A549 (cell line): Measurements from ENCODE around the gene ARHGAP18. TPM values are rescaled to one million over a fixed set of nuclear protein-coding genes. Genes with fewer than 3 reads are reported as not detected.

Experiments
- ATAC-seq, 2 experiments: fragments of 200-7000 bp in 1 of 2; fragments of >200 bp in 1 of 2; cut with Nextera tagmentation in 1 of 2; cut with Tn5 transposase in 1 of 2; 3 replicates each; pipeline versions ENCODE4 v1.8.0 to v1.9.1; 2018 to 2020; ENCODE audit warnings: mild to moderate bottlenecking in 1 of 2, moderate library complexity in 1 of 2
- CTCF ChIA-PET: fragments of 300-600 bp; sonication (Branson Sonifier 250); formaldehyde crosslinking; extraction: SDS; loops from one replicate; lab custom pipeline; 2021; ENCODE audit warnings: antibody characterized with exemption, inconsistent platforms; lab: Yijun Ruan, JAX
- POLR2A ChIA-PET: fragments of 350-600 bp; formaldehyde crosslinking; extraction: SDS; loops from one replicate; lab custom pipeline; 2021; ENCODE audit warnings: antibody characterized with exemption, inconsistent platforms; lab: Yijun Ruan, JAX
- DNase-seq, 2 experiments: peaks; one replicate each; pipeline versions ENCODE4 v3.0.0 to v3.0.0-alpha.2; 2011 to 2016; ENCODE audit warnings: low read depth in 1 of 2, low spot score in 1 of 2
- FAIRE-seq: peaks from 2 replicates; lab custom pipeline; 2011; peaks lifted over from hg19 to GRCh38; lab: Jason Lieb, UNC
- H3K27ac ChIP-seq, 2 experiments: fragments of >200 bp; sonication (Bioruptor Twin); formaldehyde crosslinking; 3 replicates each; pipeline ENCODE4 v1.5.1; 2016 to 2017
- H3K4me1 ChIP-seq: fragments of >200 bp; sonication (Bioruptor Twin); formaldehyde crosslinking; 3 replicates; pipeline ENCODE4 v1.6.1; 2016
- H3K4me2 ChIP-seq: fragments of >200 bp; sonication (Bioruptor Twin); formaldehyde crosslinking; 3 replicates; pipeline ENCODE4 v1.6.1; 2016
- H3K4me3 ChIP-seq: fragments of >200 bp; sonication (Bioruptor Twin); formaldehyde crosslinking; 3 replicates; pipeline ENCODE4 v1.5.1; 2016
- H3K9me3 ChIP-seq: fragments of >200 bp; sonication (Bioruptor Twin); formaldehyde crosslinking; 3 replicates; pipeline ENCODE4 v1.6.1; 2016
- ATOH8 ChIP-seq: fragments of 250-450 bp; sonication (Bioruptor Pico); IDR thresholded peaks from 2 replicates; pipeline ENCODE4 v1.5.0; 2020; ENCODE audit warnings: low read depth, mild to moderate bottlenecking, moderate library complexity
- BHLHE40 ChIP-seq: IDR thresholded peaks from 2 replicates; pipeline ENCODE4 v1.6.1; 2012; ENCODE audit warnings: low read depth, low read length, inconsistent platforms
- CBX2 ChIP-seq: fragments of 200-600 bp; sonication (generic); IDR thresholded peaks from 2 replicates; pipeline ENCODE4 v1.6.1; 2016; ENCODE audit warnings: low read depth, mild to moderate bottlenecking, borderline replicate concordance
- CEBPB ChIP-seq, 2 experiments: fragments of >200 bp in 1 of 2; sonication (Bioruptor Twin) in 1 of 2; formaldehyde crosslinking in 1 of 2; IDR thresholded peaks; 2 replicates each; pipeline ENCODE4 v1.6.1; 2012 to 2016
- CHD2 ChIP-seq: fragments of 150-350 bp; IDR thresholded peaks from 2 replicates; pipeline ENCODE4 v1.6.1; 2014; ENCODE audit warnings: low read length; ENCODE audit not compliant: partially characterized antibody
- CTCF ChIP-seq: fragments of >200 bp; sonication (Bioruptor Twin); formaldehyde crosslinking; IDR thresholded peaks from 3 replicates; pipeline ENCODE4 v1.5.1; 2016
- E2F6 ChIP-seq: IDR thresholded peaks from 2 replicates; pipeline ENCODE4 v1.6.1; 2012; ENCODE audit warnings: low read depth, borderline replicate concordance
- EHF ChIP-seq: fragments of 250-450 bp; sonication (Bioruptor Pico); IDR thresholded peaks from 2 replicates; pipeline ENCODE4 v1.5.0; 2020; ENCODE audit warnings: mild to moderate bottlenecking
- EHMT2 ChIP-seq: fragments of 200-600 bp; sonication (generic); IDR thresholded peaks from 2 replicates; pipeline ENCODE4 v1.6.1; 2016; ENCODE audit warnings: antibody characterized with exemption, low read depth, mild to moderate bottlenecking, moderate library complexity
- GATA3 ChIP-seq: IDR thresholded peaks from 2 replicates; pipeline ENCODE4 v1.6.1; 2012; ENCODE audit warnings: borderline replicate concordance
- HDAC2 ChIP-seq: fragments of 200-600 bp; sonication (generic); IDR thresholded peaks from 2 replicates; pipeline ENCODE4 v1.6.1; 2016
- MAFK ChIP-seq: fragments of 450-650 bp; IDR thresholded peaks from 2 replicates; pipeline ENCODE4 v1.6.1; 2014; ENCODE audit not compliant: partially characterized antibody
- MAZ ChIP-seq: fragments of 150-350 bp; IDR thresholded peaks from 2 replicates; pipeline ENCODE4 v1.6.1; 2014; ENCODE audit warnings: antibody characterized with exemption, low read depth, low read length, borderline replicate concordance
- NFE2L2 ChIP-seq: fragments of 150-350 bp; conservative IDR thresholded peaks from 2 replicates; pipeline ENCODE4 v1.6.1; 2014; ENCODE audit warnings: low read length
- NR3C1 ChIP-seq: fragments of >200 bp; sonication (Bioruptor Twin); formaldehyde crosslinking; IDR thresholded peaks from 3 replicates; pipeline ENCODE4 v1.6.1; 2017
- POLR2A ChIP-seq: IDR thresholded peaks from 2 replicates; pipeline ENCODE4 v1.6.1; 2012; ENCODE audit warnings: mild to moderate bottlenecking, low read length
- RAD21 ChIP-seq, 2 experiments: fragments of >200 bp in 1 of 2; sonication (Bioruptor Twin) in 1 of 2; formaldehyde crosslinking in 1 of 2; IDR thresholded peaks in 1 of 2; conservative IDR thresholded peaks in 1 of 2; 2 replicates in 1 of 2; 3 replicates in 1 of 2; pipeline ENCODE4 v1.6.1; 2012 to 2018; ENCODE audit warnings: inconsistent platforms in 1 of 2
- RFX5 ChIP-seq: fragments of 450-650 bp; IDR thresholded peaks from 2 replicates; pipeline ENCODE4 v1.7.1; 2014; ENCODE audit warnings: antibody characterized with exemption, mild to moderate bottlenecking, moderate library complexity
- RNF2 ChIP-seq: fragments of 200-600 bp; sonication (generic); IDR thresholded peaks from 2 replicates; pipeline ENCODE4 v1.6.1; 2016; ENCODE audit warnings: low read depth, mild to moderate bottlenecking, antibody characterized with exemption, moderate library complexity, borderline replicate concordance
- SMC3 ChIP-seq: fragments of >200 bp; sonication (Bioruptor Twin); formaldehyde crosslinking; IDR thresholded peaks from 3 replicates; pipeline ENCODE4 v1.6.1; 2018; ENCODE audit warnings: inconsistent platforms
- SREBF2 ChIP-seq: fragments of 450-650 bp; IDR thresholded peaks from 2 replicates; pipeline ENCODE4 v1.6.1; 2014; ENCODE audit warnings: mild to moderate bottlenecking, moderate library complexity
- TFCP2L1 ChIP-seq: fragments of 250-450 bp; sonication (Bioruptor Pico); IDR thresholded peaks from 2 replicates; pipeline ENCODE4 v1.5.0; 2021; ENCODE audit warnings: mild to moderate bottlenecking
- WGBS: methylation state at CpG from one replicate; pipeline ENCODE4 v1.1.6; 2017; ENCODE audit errors: missing lambda C conversion rate; 5-methylcytosine and 5-hydroxymethylcytosine counted together
- polyA plus RNA-seq, 4 experiments: library from polyadenylated mRNA; depleted of rRNA in 3 of 4; stranded (reverse); fragments of >200 nt; fragmentation: RNase III in 1 of 4; extraction: RNeasy Plus Mini Kit Qiagen cat#74134 plus additional on column Dnase treatment in 1 of 4; gene quantifications; 2 replicates in 3 of 4; 3 replicates in 1 of 4; pipeline ENCODE4 v1.2.3, GENCODE V29; 2011 to 2017
- TF ChIP-seq, protein P1 (sequence below): fragments of 150-350 bp; IDR thresholded peaks from 2 replicates; pipeline ENCODE4 v1.6.1; 2014; ENCODE audit warnings: low read depth, mild to moderate bottlenecking, low read length
- TF ChIP-seq, protein P2 (sequence below): fragments of >200 bp; sonication (Bioruptor Twin); formaldehyde crosslinking; IDR thresholded peaks from 2 replicates; pipeline ENCODE4 v1.6.1; 2016

ARHGAP18 gene
- polyA plus RNA-seq, 2 of the 4 experiments (the other 2 are of a cell fraction): 11.2 to 16.7 TPM

DNA sequence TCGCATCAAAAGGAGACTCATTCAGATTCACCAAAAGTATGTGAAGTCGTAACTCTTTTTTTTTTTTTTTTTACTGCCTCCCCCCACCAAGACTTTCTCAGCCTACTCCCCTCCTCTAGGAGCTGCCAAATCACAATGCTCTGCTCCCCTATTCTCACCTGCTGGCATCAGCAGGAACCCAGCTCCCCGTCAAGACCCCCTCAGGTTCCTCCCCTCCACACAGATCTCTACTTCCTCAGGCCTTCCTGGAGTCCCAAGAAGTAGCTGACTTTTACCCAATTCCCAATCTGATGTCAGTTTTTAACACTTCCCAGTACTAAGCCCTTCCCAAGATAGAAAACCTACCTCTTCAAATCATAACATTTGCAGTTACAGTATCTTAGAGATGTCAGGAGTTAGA is 39.3 kb downstream of the ARHGAP18 start:
- CTCF ChIA-PET: interaction anchor here (1.1 kb wide), 1 partner anchor 60 kb away, joined by 3 read pairs; no protein-coding TSS in a partner anchor
- H3K4me2 ChIP-seq: no peak overlapping the region

GRCh38 chr6:129667621-129668020 is 42.4 kb downstream of the ARHGAP18 start:
- CTCF ChIA-PET: no interaction called here
- peak overlapping the region; percentile 47 for H3K4me2 ChIP-seq
- TF ChIP-seq RFX5 (no peak), MAFK (no peak), GATA3 (peak; percentile 66)
- TF ChIP-seq, protein P1, sequence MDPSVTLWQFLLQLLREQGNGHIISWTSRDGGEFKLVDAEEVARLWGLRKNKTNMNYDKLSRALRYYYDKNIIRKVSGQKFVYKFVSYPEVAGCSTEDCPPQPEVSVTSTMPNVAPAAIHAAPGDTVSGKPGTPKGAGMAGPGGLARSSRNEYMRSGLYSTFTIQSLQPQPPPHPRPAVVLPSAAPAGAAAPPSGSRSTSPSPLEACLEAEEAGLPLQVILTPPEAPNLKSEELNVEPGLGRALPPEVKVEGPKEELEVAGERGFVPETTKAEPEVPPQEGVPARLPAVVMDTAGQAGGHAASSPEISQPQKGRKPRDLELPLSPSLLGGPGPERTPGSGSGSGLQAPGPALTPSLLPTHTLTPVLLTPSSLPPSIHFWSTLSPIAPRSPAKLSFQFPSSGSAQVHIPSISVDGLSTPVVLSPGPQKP: no peak
- POLR2A ChIA-PET: no interaction called here
- H3K9me3 ChIP-seq: no peaks in the 10 kb centered on the region
- DNase-seq (no peak), FAIRE-seq (no peak), ATAC-seq (peak in 1 of 2 experiments; percentile 51; a peak in 3 of 6 replicates)
- H3K27ac ChIP-seq: peak overlapping the region; percentile 63 to 71
- peaks cover 62% of the 10 kb centered on the region for H3K4me1 ChIP-seq
- no peak overlapping the region for H3K4me3 ChIP-seq

More for the DNA sequence above, 39.3 kb downstream of the ARHGAP18 start:
- DNase-seq: no peak
- Histone ChIP-seq H3K4me3 (no peak overlapping the region), H3K4me1 (peaks cover 59% of the 10 kb centered on the region), H3K9me3 (no peaks in the 10 kb centered on the region), H3K27ac (peak overlapping the region; percentile 23 to 72; a peak in 3 of 6 replicates)
- WGBS: 91% methylated on average over 3 of the region's 3 CpGs
- no peak for TF ChIP-seq CBX2
- TF ChIP-seq, protein P2, sequence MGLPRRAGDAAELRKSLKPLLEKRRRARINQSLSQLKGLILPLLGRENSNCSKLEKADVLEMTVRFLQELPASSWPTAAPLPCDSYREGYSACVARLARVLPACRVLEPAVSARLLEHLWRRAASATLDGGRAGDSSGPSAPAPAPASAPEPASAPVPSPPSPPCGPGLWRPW: no peak
- TF ChIP-seq TFCP2L1: no peak
- no peak for TF ChIP-seq CHD2
- no peak for TF ChIP-seq ATOH8 (CRISPR knock-in tag)
- TF ChIP-seq GATA3: no peak
- no peak for TF ChIP-seq EHMT2
- no peak for TF ChIP-seq HDAC2
- no peak for TF ChIP-seq NFE2L2
- no peak for TF ChIP-seq MAZ
- no peak for TF ChIP-seq POLR2A
- TF ChIP-seq NR3C1: no peak
- TF ChIP-seq CEBPB (IDR thresholded peaks at IDR 0.05): no peak
- TF ChIP-seq E2F6: no peak
- no peak for TF ChIP-seq SREBF2
- no peak for TF ChIP-seq BHLHE40
- no peak for TF ChIP-seq MAFK
- TF ChIP-seq EHF: no peak
- FAIRE-seq: no peak
- POLR2A ChIA-PET: no interaction called here
- no peak for ATAC-seq

- no peak for DNase-seq
- Histone ChIP-seq H3K4me1 (peaks cover 62% of the 10 kb centered on the region), H3K4me2 (peak overlapping the region; percentile 47), H3K9me3 (no peaks in the 10 kb centered on the region)
- POLR2A ChIA-PET: no interaction called here
- TF ChIP-seq RAD21 (conservative IDR thresholded peaks at IDR 0.05 in 1 of 2, IDR thresholded peaks at IDR 0.05 in 1 of 2) (peak; percentile 51 to 71), SMC3 (peak; percentile 59), CTCF (peak; percentile 36; the same call in 2 of the 3 replicates), RNF2 (no peak)
- TF ChIP-seq, all 56 proteins: peak for 3
- peak overlapping the region; percentile 63 to 71 for H3K27ac ChIP-seq
- FAIRE-seq: no peak
- CTCF ChIA-PET: interaction anchor here (0.7 to 2.4 kb wide), 2 partner anchors 69 to 77 kb away, joined by 3 to 12 read pairs; no protein-coding TSS in a partner anchor
- H3K4me3 ChIP-seq: no peak overlapping the region
- peak in 1 of 2 experiments; percentile 41; a peak in 1 of 6 replicates for ATAC-seq
Measured at GRCh38 chr6:129667034-129667433, 42.9 kb downstream of the ARHGAP18 start.
